Measurements from ENCODE around the gene FBLIM1. TPM values are rescaled to one million over a fixed set of nuclear protein-coding genes. Genes with fewer than 3 reads are reported as not detected.

The FBLIM1 gene
- total RNA-seq, 1 donor from 2014 or later, result not detected

DNA sequence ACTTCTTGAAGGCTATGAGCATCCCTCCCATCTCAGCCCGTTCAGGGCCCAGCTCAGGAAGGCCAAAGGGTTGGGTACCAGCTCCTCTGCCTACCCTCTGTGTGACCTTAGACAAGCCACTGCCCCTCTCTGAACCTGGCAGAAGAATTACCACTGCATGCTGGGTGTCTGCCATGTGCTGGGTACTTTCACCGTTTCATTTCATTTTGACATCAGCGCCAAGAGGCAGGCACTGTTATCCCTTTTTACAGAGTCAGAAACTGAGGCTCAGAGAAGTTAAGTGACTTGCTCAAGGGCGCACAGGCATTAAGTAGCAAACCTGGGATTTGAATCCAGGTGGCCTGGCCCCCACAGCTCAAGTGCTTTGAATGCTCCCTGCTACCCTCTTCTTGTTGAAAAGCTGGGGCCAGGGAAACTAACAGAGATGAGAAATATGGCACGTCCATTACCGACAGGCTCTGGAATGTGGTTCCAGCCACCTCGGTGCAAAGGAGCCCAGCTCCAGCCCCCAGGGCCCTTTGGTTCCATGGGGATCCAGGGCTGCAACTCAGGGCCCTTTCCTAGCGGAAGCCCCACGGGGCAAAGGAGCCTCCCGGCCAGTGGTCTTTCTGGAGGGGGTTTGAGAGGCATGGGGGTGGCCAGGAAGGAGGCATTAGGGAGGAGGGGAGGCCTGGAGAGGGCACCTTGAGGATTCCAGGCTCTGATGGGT lies 9.8 kb upstream of the FBLIM1 start:
- DNase-seq, result no peak
- H3K36me3 Mint-ChIP-seq (ENCODE audit: low read depth), result no peaks in the 10 kb centered on the region
- H3K27me3 Mint-ChIP-seq, result no peaks in the 10 kb centered on the region
- H3K4me1 Mint-ChIP-seq, result no peaks in the 10 kb centered on the region
- H3K27ac Mint-ChIP-seq, result no peak overlapping the region
- intact Hi-C loops (cut with micrococcal nuclease), result no loop called here
- H3K9me3 Mint-ChIP-seq, result no peaks in the 10 kb centered on the region
- no peak overlapping the region for H3K4me3 Mint-ChIP-seq

- intact Hi-C loops (cut with micrococcal nuclease), result no loop called here
- Mint-ChIP-seq H3K27me3 (no peaks in the 10 kb centered on the region), H3K36me3 (ENCODE audit: low read depth) (no peaks in the 10 kb centered on the region), H3K4me3 (no peak overlapping the region), H3K27ac (no peak overlapping the region), H3K4me1 (no peaks in the 10 kb centered on the region), H3K9me3 (no peaks in the 10 kb centered on the region)
- no peak for DNase-seq
Observed at GRCh38 chr1:15749399-15750291, 8.9 kb upstream of the FBLIM1 start.

- no peak for DNase-seq
- Mint-ChIP-seq H3K9me3 (no peaks in the 10 kb centered on the region), H3K27ac (no peak overlapping the region), H3K27me3 (peaks cover 8% of the 10 kb centered on the region), H3K4me3 (no peak overlapping the region), H3K4me1 (no peaks in the 10 kb centered on the region), H3K36me3 (ENCODE audit: low read depth) (no peaks in the 10 kb centered on the region)
- intact Hi-C loops (cut with micrococcal nuclease), result no loop called here
Observed at GRCh38 chr1:15750924-15751323, 7.7 kb upstream of the FBLIM1 start.

DNA sequence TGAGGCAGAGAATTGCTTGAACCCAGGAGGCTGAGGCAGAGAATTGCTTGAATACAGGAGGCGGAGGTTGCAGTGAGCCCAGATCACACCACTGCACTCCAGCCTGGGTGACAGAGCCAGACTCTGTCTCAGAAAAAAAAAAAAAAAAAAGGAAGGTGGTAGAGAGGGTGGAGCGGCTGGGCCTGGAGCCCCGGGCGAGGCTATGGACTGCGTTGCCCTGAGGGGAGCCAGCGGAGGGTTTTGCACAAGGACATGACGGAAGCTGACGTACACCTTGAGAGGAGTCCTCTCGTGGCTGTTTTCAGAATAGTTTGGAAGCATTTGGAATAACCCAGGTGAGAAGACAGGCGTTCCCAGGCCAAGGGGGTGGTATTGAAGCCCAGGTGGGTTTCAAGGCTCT lies 6.9 kb upstream of the FBLIM1 start:
- Mint-ChIP-seq H3K27me3 (peaks cover 14% of the 10 kb centered on the region), H3K4me3 (no peak overlapping the region), H3K9me3 (no peaks in the 10 kb centered on the region), H3K36me3 (ENCODE audit: low read depth) (no peaks in the 10 kb centered on the region), H3K27ac (no peak overlapping the region), H3K4me1 (peaks cover 5% of the 10 kb centered on the region)
- intact Hi-C loops (cut with micrococcal nuclease), result no loop called here
- DNase-seq, result no peak

DNA sequence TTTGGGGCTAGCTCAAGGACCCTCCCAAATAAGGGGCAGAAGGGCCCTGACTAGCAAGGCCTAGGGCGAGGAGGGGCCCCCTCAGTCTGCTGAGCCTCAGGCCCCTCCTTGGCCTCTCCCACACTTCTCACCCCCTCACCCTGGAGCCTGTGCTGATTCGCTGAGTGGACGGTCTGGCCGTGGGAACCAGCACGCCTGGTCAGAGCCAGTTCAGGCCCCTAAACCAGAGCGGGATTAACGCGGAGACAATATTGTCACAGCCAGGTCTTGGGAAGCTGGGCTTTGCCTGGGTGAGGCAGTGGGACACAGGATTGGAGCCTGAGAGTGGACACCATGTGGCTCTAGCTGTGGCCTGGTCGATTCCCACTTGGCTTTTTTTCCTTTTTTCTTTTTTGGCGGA lies 4.8 kb upstream of the FBLIM1 start:
- H3K27ac Mint-ChIP-seq, result no peak overlapping the region
- no peaks in the 10 kb centered on the region for H3K9me3 Mint-ChIP-seq
- no peaks in the 10 kb centered on the region for H3K36me3 Mint-ChIP-seq (ENCODE audit: low read depth)
- H3K4me1 Mint-ChIP-seq, result peaks cover 5% of the 10 kb centered on the region
- no peak overlapping the region for H3K4me3 Mint-ChIP-seq
- DNase-seq, result no peak
- intact Hi-C loops (cut with micrococcal nuclease), result no loop called here
- H3K27me3 Mint-ChIP-seq, result peaks cover 27% of the 10 kb centered on the region

GRCh38 chr1:15755021-15755645 lies 3.5 kb upstream of the FBLIM1 start:
- no peak for DNase-seq
- H3K4me1 Mint-ChIP-seq, result peaks cover 5% of the 10 kb centered on the region
- H3K4me3 Mint-ChIP-seq, result no peak overlapping the region
- intact Hi-C loops (cut with micrococcal nuclease), result no loop called here
- H3K36me3 Mint-ChIP-seq (ENCODE audit: low read depth), result no peaks in the 10 kb centered on the region
- peaks cover 35% of the 10 kb centered on the region for H3K27me3 Mint-ChIP-seq
- H3K27ac Mint-ChIP-seq, result no peak overlapping the region
- H3K9me3 Mint-ChIP-seq, result no peaks in the 10 kb centered on the region

DNA sequence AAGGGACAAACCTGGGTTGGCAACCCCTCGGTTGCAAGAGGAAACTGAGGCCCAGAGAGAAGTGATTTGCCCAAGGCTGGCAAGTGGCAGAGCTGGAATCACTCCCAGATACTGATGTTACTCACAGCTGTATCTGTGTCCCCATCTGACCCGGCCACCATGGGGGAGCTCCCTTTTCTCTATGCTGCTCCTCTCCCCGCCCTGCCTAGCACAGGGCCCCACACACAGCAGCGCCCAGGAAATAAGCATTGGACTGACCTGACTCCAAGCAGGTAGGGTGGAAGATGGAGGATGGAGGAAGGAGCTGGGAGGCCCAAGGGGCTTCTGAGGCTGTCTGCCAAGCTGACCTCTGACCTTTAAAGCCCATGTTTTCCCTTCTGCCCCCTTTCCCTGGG lies 3.0 kb upstream of the FBLIM1 start:
- DNase-seq, result no peak
- peaks cover 39% of the 10 kb centered on the region for H3K27me3 Mint-ChIP-seq
- H3K4me3 Mint-ChIP-seq, result no peak overlapping the region
- no peaks in the 10 kb centered on the region for H3K9me3 Mint-ChIP-seq
- no peaks in the 10 kb centered on the region for H3K36me3 Mint-ChIP-seq (ENCODE audit: low read depth)
- intact Hi-C loops (cut with micrococcal nuclease), result no loop called here
- no peak overlapping the region for H3K27ac Mint-ChIP-seq
- H3K4me1 Mint-ChIP-seq, result peaks cover 5% of the 10 kb centered on the region

DNA sequence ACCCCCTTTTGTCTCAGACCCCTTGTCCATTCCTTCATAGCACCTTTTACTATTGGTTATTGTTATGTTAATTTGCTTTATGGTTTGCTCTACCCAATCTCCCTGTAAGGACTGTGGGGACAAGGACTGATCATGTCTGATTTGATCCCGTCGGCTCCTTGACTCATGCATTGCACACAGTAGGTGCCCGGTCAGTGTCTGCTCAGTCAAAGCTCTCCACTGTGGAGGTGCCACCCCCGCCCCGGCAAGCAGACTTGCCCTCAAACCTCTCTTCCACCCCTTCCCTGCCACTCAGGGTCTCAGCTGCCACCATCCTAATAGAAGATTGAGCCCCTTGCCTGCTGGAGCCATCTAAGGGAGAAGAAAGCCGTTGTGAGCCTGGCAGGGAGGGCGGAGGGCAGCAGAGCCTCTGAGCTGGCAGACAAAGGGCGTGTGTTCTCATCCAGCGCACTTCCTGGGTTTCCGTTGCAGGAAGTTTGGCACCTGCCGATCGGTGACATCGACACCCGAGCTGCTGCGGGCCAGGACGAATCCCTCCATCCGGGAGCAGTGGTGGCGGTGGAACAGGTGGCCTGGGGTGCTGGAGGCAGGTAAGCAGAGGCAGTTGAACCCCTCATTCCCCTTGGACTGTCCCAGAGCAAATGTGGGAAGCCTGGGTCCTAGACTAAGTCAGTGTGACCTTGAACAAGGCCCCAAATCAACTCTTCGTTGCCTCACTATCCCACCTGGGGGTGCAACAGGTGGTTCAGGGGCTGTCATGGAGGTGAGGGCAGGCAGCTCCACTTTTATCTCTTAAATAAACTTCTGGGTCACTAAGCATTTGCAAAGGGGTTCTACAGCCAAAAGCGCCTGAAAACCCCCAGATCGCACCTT lies 2.2 kb upstream of the FBLIM1 start:
- Mint-ChIP-seq H3K36me3 (ENCODE audit: low read depth) (no peaks in the 10 kb centered on the region), H3K27me3 (peaks cover 47% of the 10 kb centered on the region), H3K27ac (no peak overlapping the region), H3K4me1 (peaks cover 5% of the 10 kb centered on the region), H3K4me3 (no peak overlapping the region), H3K9me3 (no peaks in the 10 kb centered on the region)
- no peak for DNase-seq
- intact Hi-C loops (cut with micrococcal nuclease), result no loop called here

DNA sequence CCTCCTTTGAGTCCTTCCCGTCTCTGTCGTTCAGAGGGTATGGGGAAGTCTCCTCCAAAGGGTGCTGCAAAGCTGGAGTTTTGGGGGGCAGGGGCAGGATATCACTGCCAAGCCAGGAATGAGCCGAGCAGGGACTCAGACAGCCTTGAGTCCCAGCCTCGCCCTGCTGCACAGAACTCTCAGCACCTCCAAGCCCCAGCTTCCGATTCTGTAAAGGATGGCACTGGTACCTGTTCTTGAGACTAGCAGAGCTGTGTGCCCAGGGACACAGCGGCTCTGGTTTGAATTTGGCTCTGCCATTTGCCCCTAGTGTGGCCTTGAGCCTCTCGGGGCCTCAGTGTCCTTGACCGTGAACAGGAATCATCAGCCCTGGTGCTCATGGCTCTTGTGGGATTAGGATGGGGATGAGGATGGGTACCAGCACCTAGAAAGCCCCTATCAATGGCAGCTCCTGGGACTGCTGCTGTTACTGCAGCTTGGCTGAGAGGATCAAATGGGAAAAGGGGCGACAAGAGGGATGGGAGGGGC lies 1.5 kb upstream of the FBLIM1 start:
- Mint-ChIP-seq H3K4me1 (peaks cover 5% of the 10 kb centered on the region), H3K27me3 (peaks cover 50% of the 10 kb centered on the region), H3K36me3 (ENCODE audit: low read depth) (no peaks in the 10 kb centered on the region), H3K4me3 (no peak overlapping the region), H3K9me3 (no peaks in the 10 kb centered on the region), H3K27ac (no peak overlapping the region)
- no peak for DNase-seq
- intact Hi-C loops (cut with micrococcal nuclease), result no loop called here

DNA sequence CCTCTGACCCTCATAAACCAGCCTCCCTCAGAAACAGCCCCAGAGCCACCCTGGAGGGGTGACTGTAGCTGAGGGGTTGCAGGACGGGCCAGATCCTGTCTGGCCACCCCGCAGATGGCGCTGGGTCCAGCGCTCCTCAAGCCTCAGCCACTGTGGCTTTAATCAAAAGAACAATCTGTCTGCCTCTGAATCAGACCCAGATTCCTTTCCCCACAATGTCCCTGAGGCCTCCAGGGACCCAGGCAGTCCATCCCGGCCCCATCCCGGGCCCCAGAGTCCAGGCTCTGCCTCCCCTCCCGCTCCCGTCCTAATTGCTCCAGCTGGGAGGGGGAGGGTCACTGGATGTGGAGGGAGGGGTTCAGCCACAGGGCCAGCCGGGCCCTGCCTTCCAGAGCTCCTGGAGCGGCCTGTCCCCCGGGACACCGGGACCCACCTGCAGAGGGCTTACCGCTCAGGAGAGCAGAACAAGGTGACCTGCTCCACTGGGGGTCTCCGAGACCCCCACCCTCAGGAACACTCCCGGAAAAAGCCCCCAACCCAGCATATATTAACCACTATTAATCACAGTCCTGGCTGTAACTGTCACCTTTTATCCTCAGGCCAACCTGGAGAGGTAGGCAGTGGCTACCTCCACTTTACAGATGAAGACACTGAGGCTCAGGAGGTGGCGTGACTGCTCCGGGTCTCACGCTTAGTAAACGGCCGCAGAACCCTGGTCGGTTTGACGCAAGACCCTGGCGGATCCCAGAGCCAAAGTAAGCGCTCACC lies 836 bp upstream of the FBLIM1 start:
- intact Hi-C loops (cut with micrococcal nuclease), result no loop called here
- Mint-ChIP-seq H3K27ac (no peak overlapping the region), H3K9me3 (no peaks in the 10 kb centered on the region), H3K36me3 (ENCODE audit: low read depth) (no peaks in the 10 kb centered on the region), H3K4me3 (peak overlapping the region; percentile 68), H3K4me1 (peaks cover 5% of the 10 kb centered on the region), H3K27me3 (peaks cover 54% of the 10 kb centered on the region)
- no peak for DNase-seq

- peaks cover 5% of the 10 kb centered on the region for H3K4me1 Mint-ChIP-seq
- DNase-seq, result no peak
- peaks cover 58% of the 10 kb centered on the region for H3K27me3 Mint-ChIP-seq
- H3K9me3 Mint-ChIP-seq, result no peaks in the 10 kb centered on the region
- intact Hi-C loops (cut with micrococcal nuclease), result no loop called here
- H3K4me3 Mint-ChIP-seq, result peak overlapping the region; percentile 39
- no peak overlapping the region for H3K27ac Mint-ChIP-seq
- H3K36me3 Mint-ChIP-seq (ENCODE audit: low read depth), result no peaks in the 10 kb centered on the region
Observed at GRCh38 chr1:15758953-15759661, 512 bp downstream of the FBLIM1 start.

DNA sequence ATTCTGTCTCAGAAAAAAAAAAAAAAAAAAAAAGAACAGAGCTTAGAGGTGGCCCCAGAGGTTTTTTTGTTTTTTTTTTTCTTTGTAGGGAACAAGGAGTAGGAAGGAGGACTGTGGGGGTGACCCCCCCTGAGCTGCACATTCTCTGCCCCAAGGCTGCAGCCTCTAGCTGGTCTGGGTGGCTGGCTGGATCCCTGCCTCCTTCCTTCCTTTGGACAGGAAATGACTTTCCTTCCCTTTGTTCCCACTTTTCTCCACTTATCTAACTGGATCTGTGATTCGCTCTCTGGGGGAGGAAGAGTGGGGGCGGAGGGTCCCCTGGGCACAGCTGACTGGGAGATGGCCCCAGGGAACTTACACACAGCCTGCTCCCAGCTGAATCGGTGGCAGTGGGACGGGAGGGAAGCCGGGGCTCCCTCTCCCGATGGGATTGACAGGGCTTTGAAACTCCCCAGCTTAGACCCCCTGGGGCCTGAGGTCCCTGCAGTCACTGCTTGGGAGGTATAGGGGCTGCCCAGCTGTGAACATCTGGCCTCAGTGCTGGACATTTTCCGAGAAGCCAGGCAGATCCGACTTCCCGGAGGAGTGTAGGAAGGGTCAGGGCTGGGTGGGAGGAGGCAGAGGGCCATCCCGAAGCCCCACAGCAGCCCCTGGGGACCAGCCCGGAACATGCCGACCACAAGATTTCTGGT lies 2.1 kb downstream of the FBLIM1 start:
- Mint-ChIP-seq H3K27me3 (peaks cover 54% of the 10 kb centered on the region), H3K36me3 (ENCODE audit: low read depth) (no peaks in the 10 kb centered on the region), H3K9me3 (no peaks in the 10 kb centered on the region), H3K4me3 (no peak overlapping the region), H3K27ac (no peak overlapping the region), H3K4me1 (peaks cover 5% of the 10 kb centered on the region)
- no peak for DNase-seq
- intact Hi-C loops (cut with micrococcal nuclease), result no loop called here
